CD14-positive monocyte (primary cell): ENCODE data around the gene MEF2B. TPM values are rescaled to one million over a fixed set of nuclear protein-coding genes. Genes with fewer than 3 reads are reported as not detected.

Source experiments
- DNase-seq, 3 donors: peaks; one replicate each; pipeline ENCODE4 v3.0.0-alpha.2; 2011 to 2022
- H2AFZ ChIP-seq: 2 replicates; pipeline ENCODE4 v1.6.0; 2012; ENCODE audit warnings: mild to moderate bottlenecking, low read depth, low read length, inconsistent platforms; ENCODE audit not compliant: insufficient read depth, poor library complexity, severe bottlenecking
- H3K27ac ChIP-seq, 2 donors: 1 replicate in 1 of 2; 2 replicates in 1 of 2; pipeline ENCODE4 v1.5.1; 2012 to 2013; ENCODE audit warnings: low read length in 2 of 2, control low read depth in 1 of 2, inconsistent platforms in 1 of 2, low read depth in 1 of 2, mild to moderate bottlenecking in 1 of 2
- H3K27me3 ChIP-seq, 2 donors: one replicate each; pipeline versions ENCODE4 v1.6.0 to v1.6.1; 2011 to 2013; ENCODE audit warnings: low read length in 2 of 2; ENCODE audit not compliant: control insufficient read depth in 2 of 2, insufficient read depth in 2 of 2
- H3K36me3 ChIP-seq, 2 donors: replicated peaks in 1 of 2; 1 replicate in 1 of 2; 2 replicates in 1 of 2; pipeline versions ENCODE4 v1.5.1 to v1.6.1; 2012 to 2013; ENCODE audit warnings: low read length in 2 of 2, control low read depth in 1 of 2, inconsistent platforms in 1 of 2, mild to moderate bottlenecking in 1 of 2; ENCODE audit not compliant: insufficient read depth in 2 of 2, control insufficient read depth in 1 of 2
- H3K4me1 ChIP-seq, 2 donors: 1 replicate in 1 of 2; 2 replicates in 1 of 2; pipeline versions ENCODE4 v1.5.1 to v1.6.1; 2012 to 2013; ENCODE audit warnings: low read length in 2 of 2, control low read depth in 1 of 2, inconsistent platforms in 1 of 2, mild to moderate bottlenecking in 1 of 2, moderate library complexity in 1 of 2; ENCODE audit not compliant: insufficient read depth in 2 of 2, control insufficient read depth in 1 of 2
- H3K4me2 ChIP-seq: replicated peaks from 2 replicates; pipeline ENCODE3; 2012; ENCODE audit warnings: low read length, moderate library complexity, mild to moderate bottlenecking; ENCODE audit not compliant: poor library complexity, severe bottlenecking; ENCODE audit errors: extremely low read depth
- H3K4me3 ChIP-seq, 3 experiments: fragments of 200-600 bp in 1 of 3; sonication (generic) in 1 of 3; replicated peaks in 1 of 3; 1 replicate in 2 of 3; 2 replicates in 1 of 3; pipeline ENCODE4 v1.5.1; 2011 to 2013; ENCODE audit warnings: low read length in 3 of 3, mild to moderate bottlenecking in 3 of 3, control low read depth in 2 of 3, low read depth in 2 of 3, inconsistent platforms in 1 of 3, moderate library complexity in 1 of 3
- H3K79me2 ChIP-seq: 2 replicates; pipeline ENCODE4 v1.6.0; 2012; ENCODE audit warnings: mild to moderate bottlenecking, control low read depth, inconsistent platforms, low read length, moderate library complexity; ENCODE audit not compliant: insufficient read depth
- H3K9ac ChIP-seq: 2 replicates; pipeline ENCODE4 v1.6.0; 2017; ENCODE audit warnings: low read length, mild to moderate bottlenecking; ENCODE audit not compliant: insufficient read depth, poor library complexity, severe bottlenecking
- H3K9me3 ChIP-seq, 2 donors: replicated peaks in 1 of 2; 1 replicate in 1 of 2; 2 replicates in 1 of 2; pipeline versions ENCODE4 v1.5.1 to v1.6.1; 2012 to 2013; ENCODE audit warnings: low read length in 2 of 2, control low read depth in 1 of 2; ENCODE audit not compliant: control insufficient read depth in 1 of 2, insufficient read depth in 1 of 2
- H4K20me1 ChIP-seq: 2 replicates; pipeline ENCODE4 v1.6.0; 2012; ENCODE audit warnings: mild to moderate bottlenecking, low read length, control low read depth, moderate library complexity; ENCODE audit not compliant: insufficient read depth
- H3K27ac Mint-ChIP-seq, 7 donors: one replicate each; pipeline ENCODE4 v1.8.0; 2020; ENCODE audit warnings: mild to moderate bottlenecking in 7 of 7, mixed read lengths in 7 of 7, moderate library complexity in 6 of 7, inconsistent platforms in 2 of 7
- H3K27me3 Mint-ChIP-seq, 3 donors: one replicate each; pipeline ENCODE4 v1.8.0; 2021 to 2022; ENCODE audit warnings: low read depth in 3 of 3, mild to moderate bottlenecking in 3 of 3, mixed read lengths in 3 of 3, moderate library complexity in 3 of 3, inconsistent platforms in 1 of 3
- H3K36me3 Mint-ChIP-seq, 2 donors: one replicate each; pipeline ENCODE4 v1.8.0; 2020; ENCODE audit warnings: mixed read lengths in 2 of 2, inconsistent platforms in 1 of 2, mild to moderate bottlenecking in 1 of 2
- H3K4me1 Mint-ChIP-seq: one replicate; pipeline ENCODE4 v1.8.0; 2020; ENCODE audit warnings: mild to moderate bottlenecking, mixed read lengths
- H3K4me3 Mint-ChIP-seq, 2 donors: one replicate each; pipeline ENCODE4 v1.8.0; 2020; ENCODE audit warnings: mild to moderate bottlenecking in 2 of 2, mixed read lengths in 2 of 2, moderate library complexity in 1 of 2
- H3K9me3 Mint-ChIP-seq, 7 donors: one replicate each; pipeline ENCODE4 v1.8.0; 2020 to 2022; ENCODE audit warnings: mixed read lengths in 7 of 7, mild to moderate bottlenecking in 6 of 7, moderate library complexity in 6 of 7, inconsistent platforms in 2 of 7
- WGBS: methylation state at CpG from one replicate; pipeline ENCODE4 v1.1.5; 2013; ENCODE audit warnings: missing lambda C conversion rate; ENCODE audit not compliant: insufficient coverage; 5-methylcytosine and 5-hydroxymethylcytosine counted together
- intact Hi-C, 2 donors: fragments of 100-400 bp; cut with micrococcal nuclease; formaldehyde crosslinking; loops; one replicate each; pipeline versions ENCODE4 v1.15.0 to v1.15.1; 2023
- polyA plus RNA-seq, 3 donors: library from polyadenylated mRNA; depleted of rRNA in 1 of 3; unstranded in 2 of 3; stranded (reverse) in 1 of 3; fragments of 300-500 nt in 2 of 3; fragments of >200 nt in 1 of 3; fragmentation: Illumina TruSeq in 2 of 3; gene quantifications; 1 replicate in 2 of 3; 2 replicates in 1 of 3; pipeline ENCODE4 v1.2.3, GENCODE V29; 2012 to 2021
- TF ChIP-seq, protein P1 (sequence below): fragments of 200-600 bp; IDR thresholded peaks from one replicate; pipeline ENCODE4 v1.8.0; 2022; ENCODE audit warnings: antibody characterized with exemption, mild to moderate bottlenecking

Gene MEF2B
- polyA plus RNA-seq, 3 donors: 0.15 to 1.8 (median 0.30) TPM

- Histone ChIP-seq H3K27me3 (no peaks in the 10 kb centered on the region), H3K4me2 (no peak overlapping the region), H3K36me3 (peaks cover 16 to 28% of the 10 kb centered on the region in 2 donors), H4K20me1 (no peaks in the 10 kb centered on the region), H3K9ac (no peak overlapping the region), H3K4me1 (peaks cover 3 to 6% of the 10 kb centered on the region in 2 donors), H2AFZ (peak overlapping the region; percentile 38), H3K79me2 (no peaks in the 10 kb centered on the region), H3K27ac (no peak overlapping the region), H3K4me3 (no peak overlapping the region), H3K9me3 (no peaks in the 10 kb centered on the region)
- peaks cover 0 to 7% (median 2%) of the 10 kb centered on the region in 3 donors for H3K27me3 Mint-ChIP-seq
- 45% methylated on average over 38 of the region's 47 CpGs for WGBS
- no peak overlapping the region for H3K4me3 Mint-ChIP-seq
- DNase-seq: peak; percentile 49 to 65 (median 49)
- TF ChIP-seq, protein P1, sequence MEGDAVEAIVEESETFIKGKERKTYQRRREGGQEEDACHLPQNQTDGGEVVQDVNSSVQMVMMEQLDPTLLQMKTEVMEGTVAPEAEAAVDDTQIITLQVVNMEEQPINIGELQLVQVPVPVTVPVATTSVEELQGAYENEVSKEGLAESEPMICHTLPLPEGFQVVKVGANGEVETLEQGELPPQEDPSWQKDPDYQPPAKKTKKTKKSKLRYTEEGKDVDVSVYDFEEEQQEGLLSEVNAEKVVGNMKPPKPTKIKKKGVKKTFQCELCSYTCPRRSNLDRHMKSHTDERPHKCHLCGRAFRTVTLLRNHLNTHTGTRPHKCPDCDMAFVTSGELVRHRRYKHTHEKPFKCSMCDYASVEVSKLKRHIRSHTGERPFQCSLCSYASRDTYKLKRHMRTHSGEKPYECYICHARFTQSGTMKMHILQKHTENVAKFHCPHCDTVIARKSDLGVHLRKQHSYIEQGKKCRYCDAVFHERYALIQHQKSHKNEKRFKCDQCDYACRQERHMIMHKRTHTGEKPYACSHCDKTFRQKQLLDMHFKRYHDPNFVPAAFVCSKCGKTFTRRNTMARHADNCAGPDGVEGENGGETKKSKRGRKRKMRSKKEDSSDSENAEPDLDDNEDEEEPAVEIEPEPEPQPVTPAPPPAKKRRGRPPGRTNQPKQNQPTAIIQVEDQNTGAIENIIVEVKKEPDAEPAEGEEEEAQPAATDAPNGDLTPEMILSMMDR: peak; percentile 87
- peaks cover 0 to 5% (median 3%) of the 10 kb centered on the region in 7 donors for H3K9me3 Mint-ChIP-seq
- H3K36me3 Mint-ChIP-seq: peaks cover 22 to 30% of the 10 kb centered on the region in 2 donors
- intact Hi-C loops: loop anchor here (2.0 to 5.0 kb wide), 3 partner anchors 79 to 346 kb away; no protein-coding TSS in a partner anchor
- no peaks in the 10 kb centered on the region for H3K4me1 Mint-ChIP-seq
- no peak overlapping the region for H3K27ac Mint-ChIP-seq
Measured at GRCh38 chr19:19145684-19146608, 24.1 kb downstream of the MEF2B start.

DNA sequence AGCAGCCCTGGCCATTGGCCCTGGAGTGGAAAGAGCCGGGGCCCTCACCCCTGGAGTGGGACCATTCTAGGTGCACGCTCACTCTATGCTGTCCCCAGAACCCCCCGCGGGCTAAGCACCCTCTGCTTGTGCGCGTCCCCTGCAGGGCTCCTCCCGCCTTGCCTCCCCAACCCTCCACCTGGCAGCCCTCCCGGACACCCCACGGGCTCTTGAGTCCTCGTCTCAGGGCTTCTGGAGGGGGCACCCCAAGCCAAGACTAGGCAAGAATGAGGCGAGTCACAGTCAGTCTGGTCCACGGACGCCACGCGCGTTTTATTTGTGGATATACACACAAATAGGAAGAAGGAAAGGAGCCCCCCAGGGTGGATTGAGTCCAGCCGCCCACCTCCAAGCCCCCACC, 24.8 kb downstream of the MEF2B start:
- Mint-ChIP-seq H3K4me1 (no peaks in the 10 kb centered on the region), H3K4me3 (no peak overlapping the region), H3K9me3 (peaks cover 0 to 5% (median 3%) of the 10 kb centered on the region in 7 donors), H3K27me3 (peaks cover 1 to 7% (median 6%) of the 10 kb centered on the region in 3 donors), H3K36me3 (peaks cover 19 to 30% of the 10 kb centered on the region in 2 donors), H3K27ac (no peak overlapping the region)
- WGBS: 93% methylated on average over 10 of the region's 17 CpGs
- Histone ChIP-seq H3K9ac (no peak overlapping the region), H3K4me3 (no peak overlapping the region), H3K27me3 (no peaks in the 10 kb centered on the region), H3K9me3 (no peaks in the 10 kb centered on the region), H3K4me2 (no peak overlapping the region), H3K79me2 (no peaks in the 10 kb centered on the region), H4K20me1 (no peaks in the 10 kb centered on the region), H3K27ac (no peak overlapping the region), H3K4me1 (peaks cover 3 to 6% of the 10 kb centered on the region in 2 donors), H2AFZ (no peak overlapping the region), H3K36me3 (peaks cover 16 to 28% of the 10 kb centered on the region in 2 donors)
- DNase-seq: no peak
- intact Hi-C loops: loop anchor here (5.0 kb wide), 2 partner anchors 82 to 347 kb away; no protein-coding TSS in a partner anchor
- TF ChIP-seq, protein P1: no peak
